ENCODE results near the gene CCL22. TPM values are rescaled to one million over a fixed set of nuclear protein-coding genes. Genes with fewer than 3 reads are reported as not detected.

Gene CCL22
- total and polyA plus RNA-seq, 2 experiments from 2014 or later, result 0.19 TPM; not detected in 1

GRCh38 chr16:57383276-57384247 is 25.0 kb downstream of the CCL22 start:
- DNase-seq (ENCODE audit: low spot score) (no peak), ATAC-seq (0 out of 3 replicates have a peak, but pooled peaks have one; percentile 19)
- peaks cover 13% of the 10 kb centered on the region for H3K27me3 Mint-ChIP-seq (ENCODE audit: insufficient read depth, low read depth, poor library complexity)
- no peak for TF ChIP-seq JUNB (IDR thresholded peaks at IDR 0.05; ENCODE audit: unreplicated experiment)
- TF ChIP-seq ZNF331 (CRISPR knock-in tag; IDR thresholded peaks at IDR 0.05; ENCODE audit: low read depth), result no peak
- no peak for TF ChIP-seq ZNF462 (CRISPR knock-in tag; IDR thresholded peaks at IDR 0.05)
- no peak for TF ChIP-seq REST (IDR thresholded peaks at IDR 0.05; ENCODE audit: unreplicated experiment)
- TF ChIP-seq EZH2 (IDR thresholded peaks at IDR 0.05; ENCODE audit: low read depth, unreplicated experiment), result no peak
- no peak for TF ChIP-seq ZNF114 (CRISPR knock-in tag; IDR thresholded peaks at IDR 0.05)
- no peak for TF ChIP-seq POLR2AphosphoS5 (IDR thresholded peaks at IDR 0.05; ENCODE audit: low read depth)
- TF ChIP-seq NANOG (IDR thresholded peaks at IDR 0.05; ENCODE audit: borderline replicate concordance), result no peak
- TF ChIP-seq ETS1 (IDR thresholded peaks at IDR 0.05), result no peak
- no peak for TF ChIP-seq STAT1 (IDR thresholded peaks at IDR 0.05; ENCODE audit: unreplicated experiment)
- TF ChIP-seq EZH2phosphoT487 (IDR thresholded peaks at IDR 0.05; ENCODE audit: unreplicated experiment), result no peak
- no peak for TF ChIP-seq CTCF (conservative IDR thresholded peaks at IDR 0.05; ENCODE audit: low read depth in 2 of 2)
- TF ChIP-seq CREB1 (CRISPR knock-in tag; IDR thresholded peaks at IDR 0.05; ENCODE audit: low read depth), result no peak
- Histone ChIP-seq H3K4me2 (no peak overlapping the region), H3K9me2 (ENCODE audit: insufficient read depth) (no peaks in the 10 kb centered on the region), H4K20me1 (replicated peaks; ENCODE audit: insufficient read depth) (no peaks in the 10 kb centered on the region), H3K36me3 (ENCODE audit: insufficient read depth) (no peaks in the 10 kb centered on the region), H3K27ac (ENCODE audit: low read depth) (no peak overlapping the region), H3K27me3 (ENCODE audit: insufficient read depth) (no peaks in the 10 kb centered on the region), H3K4me1 (ENCODE audit: insufficient read depth) (no peaks in the 10 kb centered on the region), H3K79me2 (replicated peaks; ENCODE audit: insufficient read depth) (no peaks in the 10 kb centered on the region), H3K4me3 (no peak overlapping the region), H2AFZ (no peak overlapping the region), H3F3A (replicated peaks; ENCODE audit: low read depth) (no peaks in the 10 kb centered on the region)
- H3K4me1 Mint-ChIP-seq, result peaks cover 4% of the 10 kb centered on the region
- H3K36me3 Mint-ChIP-seq (ENCODE audit: low read depth), result no peaks in the 10 kb centered on the region
- no peak overlapping the region; the same call in 2 of the 3 replicates for H3K4me3 Mint-ChIP-seq
- no peaks in the 10 kb centered on the region; the same call in 2 of the 3 replicates for H3K9me3 Mint-ChIP-seq
- no peak overlapping the region; the same call in 1 of the 2 replicates for H3K27ac Mint-ChIP-seq

Measured in GM23338 (cell line).